ENCODE data around the gene ANXA11. TPM values are rescaled to one million over a fixed set of nuclear protein-coding genes. Genes with fewer than 3 reads are reported as not detected.

ANXA11 gene
- total RNA-seq, 1 experiment from 2014 or later: 110 TPM

DNA sequence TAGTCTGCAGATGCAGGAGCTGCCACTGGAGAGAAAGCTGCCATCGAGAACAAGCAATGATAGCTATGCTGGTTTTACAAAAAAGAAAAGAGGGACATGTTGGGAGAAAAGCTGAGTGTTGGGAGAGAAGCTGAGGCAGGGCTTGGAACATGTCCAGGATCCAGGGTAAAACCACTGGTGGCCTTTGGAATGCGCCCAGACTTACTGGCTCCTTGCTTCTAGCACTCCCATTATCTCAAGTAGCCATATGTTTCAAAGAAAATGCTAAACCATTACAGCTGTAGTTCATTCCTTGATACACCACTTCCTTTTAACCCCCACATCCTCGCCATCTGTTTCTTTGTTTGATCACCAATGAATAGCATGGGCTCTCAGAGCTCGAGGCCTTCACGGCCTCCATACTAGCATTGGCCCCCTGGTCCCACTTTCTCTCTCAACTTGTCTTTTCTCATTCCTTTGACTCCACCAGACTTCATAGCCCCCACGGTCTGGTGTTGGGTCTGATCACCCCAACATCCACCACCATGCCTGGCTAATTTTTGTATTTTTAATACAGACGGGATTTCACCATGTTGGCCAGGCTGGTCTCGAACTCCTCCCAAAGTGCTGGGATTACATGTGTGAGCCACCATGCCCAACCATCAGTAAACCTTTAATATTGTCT, 96.6 kb downstream of the ANXA11 start:
- no peak for DNase-seq (ENCODE audit: low spot score)

GRCh38 chr10:80104066-80104926, 101.0 kb downstream of the ANXA11 start:
- no peak for DNase-seq (ENCODE audit: low spot score)

Other genes starting within 250 kb of the ANXA11 start
- 12.1 and 14.0 TPM in 2 replicates for gene TMEM254, start 126.9 kb downstream of the ANXA11 start, total RNA-seq (2014; rRNA removed; shearing (Covaris generic))
- gene PLAC9, start 72.8 kb downstream of the ANXA11 start, total RNA-seq (2014; rRNA removed; shearing (Covaris generic)): 0.21 TPM in 1 of 2 replicates, not detected in the other
- gene MAT1A, start 84.1 kb upstream of the ANXA11 start, total RNA-seq (2014; rRNA removed; shearing (Covaris generic)): 0.34 and 2.2 TPM in 2 replicates
- not detected in 2 replicates for gene DYDC1, start 151.2 kb upstream of the ANXA11 start, total RNA-seq (2014; rRNA removed; shearing (Covaris generic))
- gene DYDC2, start 151.2 kb upstream of the ANXA11 start, total RNA-seq (2014; rRNA removed; shearing (Covaris generic)): 0.12 and 1.2 TPM in 2 replicates
- gene PRXL2A, start 203.0 kb upstream of the ANXA11 start, total RNA-seq (2014; rRNA removed; shearing (Covaris generic)): 28.0 and 31.4 TPM in 2 replicates
- 35.0 and 38.4 TPM in 2 replicates for gene TSPAN14, start 248.8 kb upstream of the ANXA11 start, total RNA-seq (2014; rRNA removed; shearing (Covaris generic))

All from A172 (cell line).